NCI-H748 treated with DMSO at 0.1 percent for 48 hours (cell line): ENCODE measurements around the gene CACYBP.

ENCODE experiments used
- DNase-seq: peaks from one replicate; lab custom pipeline; 2025; lab: John Stamatoyannopoulos, UW

The CACYBP gene

GRCh38 chr1:174999936-175000696 is at the start of gene CACYBP:
CACYBP (plus strand) TSS chr1:174999947; CDS start chr1:175000181, 234 bp downstream.
- no peak for DNase-seq

- DNase-seq, result no peak
Observed at GRCh38 chr1:174953285-174954072, 46.3 kb upstream of the CACYBP start.

GRCh38 chr1:174954073-174954460 is 45.7 kb upstream of the CACYBP start:
- DNase-seq, result peak; percentile 71

GRCh38 chr1:174954671-174955669 is 44.8 kb upstream of the CACYBP start:
- DNase-seq, result peak; percentile 70

GRCh38 chr1:174956086-174956485 is 43.7 kb upstream of the CACYBP start:
- no peak for DNase-seq

- DNase-seq, result no peak
Observed at GRCh38 chr1:174956976-174957375, 42.8 kb upstream of the CACYBP start.

GRCh38 chr1:174957829-174958228 is 41.9 kb upstream of the CACYBP start:
- no peak for DNase-seq

- no peak for DNase-seq
Observed at GRCh38 chr1:174958396-174958795, 41.4 kb upstream of the CACYBP start.

GRCh38 chr1:174960362-174960761 is 39.4 kb upstream of the CACYBP start:
- no peak for DNase-seq

- DNase-seq, result no peak
Observed at GRCh38 chr1:174963529-174964125, 36.1 kb upstream of the CACYBP start.

GRCh38 chr1:174964261-174964971 is 35.3 kb upstream of the CACYBP start:
- no peak for DNase-seq

- no peak for DNase-seq
Observed at GRCh38 chr1:174964972-174965361, 34.8 kb upstream of the CACYBP start.

GRCh38 chr1:174965362-174966007 is 34.3 kb upstream of the CACYBP start:
- no peak for DNase-seq

- no peak for DNase-seq
Observed at GRCh38 chr1:174966008-174966572, 33.7 kb upstream of the CACYBP start.

GRCh38 chr1:174967845-174968705 is 31.7 kb upstream of the CACYBP start:
- DNase-seq, result no peak

GRCh38 chr1:174968750-174969244 is 30.9 kb upstream of the CACYBP start:
- no peak for DNase-seq

GRCh38 chr1:174969977-174970376 is 29.8 kb upstream of the CACYBP start:
- DNase-seq, result no peak

GRCh38 chr1:174971466-174971865 is 28.3 kb upstream of the CACYBP start:
- no peak for DNase-seq

- DNase-seq, result no peak
Observed at GRCh38 chr1:174971902-174972301, 27.8 kb upstream of the CACYBP start.
